HG03139 (cell line): ENCODE measurements around the gene PDE8B.

ENCODE experiments used
- ATAC-seq: cut with Tn5 transposase; IDR thresholded peaks from one replicate; pipeline ENCODE4 v1.9.1; 2021; ENCODE audit not compliant: unreplicated experiment

PDE8B gene

DNA sequence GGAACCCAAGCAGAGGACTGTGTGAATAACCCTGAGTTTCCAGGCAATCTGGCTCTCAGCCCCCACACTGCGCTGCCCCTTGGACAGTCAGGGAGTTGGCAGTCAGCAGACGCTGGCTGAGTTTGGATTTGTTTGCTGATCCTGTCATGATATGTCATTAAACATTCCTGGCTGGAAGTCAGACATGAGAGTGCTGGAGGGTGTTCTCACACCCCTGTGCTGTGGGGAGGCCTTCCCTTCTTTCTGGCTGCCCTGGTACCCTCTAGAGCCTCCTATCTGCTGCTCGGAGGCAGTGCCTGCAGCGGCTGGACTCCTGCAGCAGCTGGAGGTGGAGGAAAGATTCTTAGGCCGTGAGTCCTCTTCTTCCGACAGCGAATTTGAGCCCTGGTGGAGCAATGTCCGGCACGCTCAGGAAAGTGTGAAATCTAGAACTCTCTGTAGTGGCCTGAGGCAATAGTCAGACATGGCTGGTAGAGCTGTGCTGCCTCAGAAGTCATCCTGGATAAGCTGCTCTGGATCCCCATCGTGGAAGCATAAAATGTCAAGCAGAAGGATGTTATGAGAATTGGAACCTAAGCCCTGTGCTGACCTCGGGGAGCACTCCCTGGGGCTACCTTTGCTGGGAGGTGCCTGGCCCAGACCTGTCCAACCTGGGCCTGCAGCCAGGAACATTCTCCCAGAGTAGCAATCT, 72.0 kb downstream of the PDE8B start:
- ATAC-seq = no peak

DNA sequence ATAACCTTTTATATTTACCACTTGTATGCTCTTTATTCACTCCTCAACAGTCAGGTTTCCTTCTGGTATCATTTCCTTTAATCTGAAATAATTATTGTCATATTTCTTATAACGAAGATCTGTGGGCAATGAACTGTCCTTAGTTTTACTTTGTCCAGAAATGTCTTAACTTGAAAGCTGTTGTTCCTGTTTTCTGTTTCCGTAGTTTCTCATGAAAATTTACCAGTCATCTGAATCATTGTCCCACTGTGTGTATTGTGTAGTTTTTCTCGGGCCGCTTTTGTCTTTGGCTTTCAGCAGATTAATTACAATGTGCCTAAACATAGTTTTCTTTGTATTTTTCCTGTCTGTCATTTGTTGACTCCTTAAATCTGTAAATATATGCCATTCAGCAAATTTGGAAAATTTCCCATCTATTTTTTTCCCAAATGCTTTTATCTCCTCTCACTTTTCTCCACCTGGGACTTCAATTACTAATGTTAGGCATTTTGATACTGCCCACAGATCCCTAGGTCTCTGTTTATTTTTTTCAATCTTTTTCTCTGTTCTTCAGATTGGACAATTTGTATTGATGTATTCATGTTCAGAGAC, 74.9 kb downstream of the PDE8B start:
- no peak for ATAC-seq

DNA sequence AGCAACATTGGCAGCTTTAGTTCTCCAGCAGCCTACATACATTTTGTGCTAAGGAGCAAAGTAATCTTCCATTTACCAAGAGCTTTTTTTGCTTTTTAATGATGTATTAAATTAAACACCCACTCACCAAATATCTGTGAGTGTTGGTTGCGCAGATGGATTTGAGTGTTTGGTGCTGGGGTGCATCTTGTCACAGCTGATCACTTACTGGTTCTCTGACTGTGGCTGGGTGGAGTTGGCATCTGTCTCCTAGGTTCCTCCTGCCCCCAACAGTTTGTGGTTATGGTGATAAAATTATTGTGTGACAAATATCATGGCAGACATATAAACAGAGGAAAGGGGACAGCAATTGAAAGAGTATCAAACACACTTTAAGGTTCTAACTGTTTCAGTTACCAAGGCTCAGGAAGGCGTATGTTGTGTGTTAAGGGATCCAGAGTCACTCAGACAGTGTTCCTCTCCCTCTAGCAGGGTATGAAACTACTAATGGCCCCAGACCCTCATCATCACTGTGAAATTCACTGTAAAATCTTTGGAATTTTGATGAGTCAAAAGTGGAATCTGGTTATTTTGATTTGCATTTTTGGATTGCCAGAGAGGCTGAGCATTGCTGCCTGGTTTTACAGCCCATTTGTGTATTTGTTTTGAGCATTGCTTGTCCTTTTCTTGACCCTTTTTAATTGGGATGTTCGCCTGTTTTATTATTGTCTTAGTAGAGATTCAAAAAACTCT, 81.7 kb downstream of the PDE8B start:
- no peak for ATAC-seq

DNA sequence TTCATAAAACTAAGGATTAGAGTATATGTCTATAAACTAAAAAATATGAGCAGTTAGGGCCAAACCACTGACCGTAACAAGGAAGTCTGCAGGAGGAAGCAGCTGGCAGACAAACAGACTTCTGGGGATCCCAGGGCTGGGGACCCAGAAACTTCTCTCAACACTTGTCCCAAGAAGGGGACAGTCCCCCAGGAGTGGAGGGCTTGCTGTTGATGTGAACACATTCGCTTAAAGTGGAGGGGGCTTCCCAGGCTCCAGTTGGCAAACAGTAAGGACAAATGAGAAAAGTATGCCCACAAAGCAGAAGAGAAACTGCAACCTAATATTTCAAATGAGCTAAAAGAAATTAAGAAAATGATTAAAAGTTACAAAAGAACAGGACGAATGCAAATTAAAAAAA, 83.7 kb downstream of the PDE8B start:
- ATAC-seq = no peak

DNA sequence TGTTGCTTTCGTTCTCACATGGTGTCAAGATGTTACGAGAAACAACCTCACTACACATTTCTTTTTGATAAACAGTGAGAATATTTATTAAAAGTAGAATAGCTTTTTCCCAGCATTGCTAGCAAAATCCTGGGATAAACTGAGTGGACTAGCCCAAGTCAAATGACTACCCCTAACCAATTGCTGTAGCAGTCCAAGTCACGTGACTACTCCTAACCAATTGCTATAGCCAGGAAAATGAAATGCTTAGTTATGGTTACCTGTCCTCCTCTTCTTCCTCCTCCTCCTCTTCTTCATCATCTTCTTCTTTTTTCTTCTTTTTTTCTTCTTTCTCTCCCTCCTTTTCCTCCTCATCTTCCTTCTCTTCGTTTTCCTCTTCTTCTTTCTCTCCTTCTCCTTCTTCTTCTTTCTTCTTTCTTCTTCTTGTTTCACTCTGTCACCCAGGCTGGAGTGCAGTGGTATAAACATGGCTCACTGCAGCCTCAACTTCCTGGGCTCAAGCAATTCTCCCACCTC, 85.4 kb downstream of the PDE8B start:
- ATAC-seq = no peak

DNA sequence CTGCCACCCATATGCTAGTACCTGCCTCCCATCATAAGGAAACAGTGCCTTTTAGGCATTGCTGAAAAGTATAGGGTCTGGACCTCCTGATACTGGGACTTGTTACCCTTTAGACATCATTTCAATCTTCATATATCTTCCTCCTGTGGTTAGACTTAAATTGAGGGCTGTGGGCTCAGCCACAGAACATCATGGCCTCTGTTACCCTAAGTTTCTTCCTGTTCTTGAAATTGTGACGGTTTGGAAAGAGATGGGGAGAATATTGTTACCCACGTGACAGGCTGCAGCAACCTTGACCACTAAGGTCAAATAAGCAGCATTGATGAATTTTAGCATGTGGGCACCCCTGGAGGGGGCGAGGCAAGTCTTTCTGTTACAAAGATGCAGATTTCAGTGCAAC, 87.7 kb downstream of the PDE8B start:
- ATAC-seq = no peak

DNA sequence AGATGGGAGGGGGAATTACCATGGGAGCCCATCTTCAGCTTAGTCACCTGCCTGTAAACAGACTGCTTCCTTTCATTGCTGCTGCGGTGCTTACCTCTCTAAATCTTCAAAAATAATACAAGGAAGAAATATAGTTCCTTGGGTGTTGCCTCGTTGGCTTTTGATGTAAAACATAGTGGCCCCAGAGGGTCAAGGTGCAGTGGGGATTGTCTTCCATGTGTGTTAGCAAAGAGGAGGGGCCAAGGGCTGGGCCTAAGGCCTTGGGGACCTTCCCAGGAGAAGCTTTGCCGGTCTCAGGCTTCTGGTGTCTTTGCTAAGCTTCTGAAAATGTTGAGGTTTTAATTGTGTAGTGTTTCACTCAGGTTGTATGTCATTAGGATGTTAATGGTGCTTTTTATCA, 90.0 kb downstream of the PDE8B start:
- ATAC-seq = no peak

DNA sequence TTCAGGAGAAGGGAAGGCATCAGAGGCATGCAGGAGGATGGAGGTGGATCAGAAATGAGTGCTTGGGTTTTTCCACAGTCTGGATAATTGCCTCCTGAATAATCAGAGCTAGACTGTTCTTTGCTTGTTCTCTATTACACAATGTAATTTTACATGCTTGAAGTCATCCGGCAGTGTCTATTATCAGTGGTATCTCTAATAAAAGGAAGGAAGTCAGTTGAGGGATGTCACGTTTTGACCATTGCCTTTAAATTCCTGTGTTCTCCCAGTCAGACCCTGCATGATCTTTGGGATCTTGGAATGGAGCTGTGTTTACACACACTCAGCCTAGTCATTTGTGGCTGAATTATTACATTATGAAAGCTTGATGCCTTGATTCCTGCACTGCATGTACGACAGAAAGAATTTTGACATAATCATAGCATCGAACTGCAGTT, 91.0 kb downstream of the PDE8B start:
- no peak for ATAC-seq

DNA sequence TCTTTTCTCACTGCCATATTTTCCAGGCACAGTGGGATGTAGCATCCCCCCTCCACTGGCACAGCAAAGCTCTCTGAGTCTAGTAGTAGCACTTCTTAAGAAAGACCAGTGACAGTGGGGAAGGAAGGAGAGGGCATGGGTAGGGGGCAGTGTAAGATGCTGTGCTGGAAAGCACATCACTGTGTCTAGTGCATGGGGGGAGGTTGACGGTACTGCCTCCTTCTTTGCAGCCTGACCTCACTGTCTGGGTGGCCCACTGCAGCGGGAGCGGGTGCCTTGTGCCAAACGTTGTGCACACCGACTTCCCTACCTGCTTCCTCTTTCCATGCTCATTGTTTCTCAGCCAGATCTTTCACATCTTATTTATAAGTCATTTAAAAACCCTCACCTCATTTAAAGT, 91.8 kb downstream of the PDE8B start:
- no peak for ATAC-seq

DNA sequence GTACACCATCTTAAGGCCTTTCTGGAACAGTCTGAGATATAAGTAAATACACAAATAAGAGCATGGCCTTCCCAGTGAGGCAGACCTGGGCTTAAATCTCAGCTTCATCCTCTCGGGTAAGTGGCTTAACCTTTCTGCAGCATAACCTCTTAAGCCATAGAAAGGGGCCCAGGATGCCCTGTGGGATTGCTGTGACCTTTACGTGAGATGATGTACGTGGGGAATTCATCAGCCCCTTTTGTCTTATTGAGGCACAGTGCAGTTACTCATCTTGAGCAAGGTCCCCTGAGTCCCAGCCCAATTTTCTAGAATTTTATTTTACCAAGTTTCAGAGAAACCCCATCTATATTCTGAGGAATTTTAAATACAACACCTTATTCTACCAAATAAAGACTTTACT, 92.2 kb downstream of the PDE8B start:
- no peak for ATAC-seq

DNA sequence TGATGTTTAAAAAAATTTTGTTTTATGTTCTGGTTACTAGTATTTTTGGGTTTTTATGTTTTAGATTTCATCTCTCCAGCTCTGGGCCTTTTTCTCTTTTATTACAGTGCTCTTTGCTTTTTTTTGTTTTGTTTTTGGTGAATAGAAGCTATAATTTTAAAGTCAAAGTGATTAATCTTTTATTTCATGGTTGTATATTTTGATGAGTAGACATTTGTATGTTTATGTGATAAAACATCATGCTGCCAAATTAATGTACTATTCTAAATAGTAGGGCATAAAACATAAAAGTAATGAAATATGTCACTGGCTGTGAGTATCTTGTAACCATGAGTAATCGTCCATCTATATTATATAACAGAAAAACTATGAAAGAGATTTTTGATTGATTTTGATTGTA, 93.9 kb downstream of the PDE8B start:
- ATAC-seq = no peak

DNA sequence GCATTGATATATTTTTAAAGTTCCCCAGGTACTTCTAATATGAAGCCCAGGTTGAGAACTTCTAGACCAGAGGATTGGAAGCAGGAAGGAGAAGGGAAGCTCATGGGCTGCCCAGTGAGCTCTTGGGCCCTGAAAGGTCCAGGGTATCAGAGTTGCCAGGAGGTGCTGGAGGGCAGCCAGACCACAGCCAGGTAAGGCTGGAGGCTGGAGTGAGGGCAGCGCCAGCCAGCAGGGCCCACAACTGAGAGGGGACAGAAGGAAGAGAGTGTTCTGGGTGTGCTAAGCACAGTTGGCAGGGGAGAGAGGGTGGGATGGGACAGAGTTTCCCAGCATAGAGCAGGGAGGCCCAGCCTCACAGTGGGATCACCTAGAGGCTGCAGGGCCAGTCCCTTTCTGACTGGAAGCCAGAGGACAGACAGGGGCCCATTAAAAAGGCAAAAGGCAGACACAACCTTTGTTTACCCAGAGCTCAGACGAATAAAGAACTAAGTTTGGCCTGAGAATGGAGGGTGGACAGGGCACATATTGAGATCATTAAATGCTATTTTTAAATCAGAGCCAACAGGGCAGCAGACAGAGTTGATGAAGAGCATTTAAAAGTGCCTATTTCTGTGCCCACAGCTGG, 94.9 kb downstream of the PDE8B start:
- ATAC-seq = no peak

DNA sequence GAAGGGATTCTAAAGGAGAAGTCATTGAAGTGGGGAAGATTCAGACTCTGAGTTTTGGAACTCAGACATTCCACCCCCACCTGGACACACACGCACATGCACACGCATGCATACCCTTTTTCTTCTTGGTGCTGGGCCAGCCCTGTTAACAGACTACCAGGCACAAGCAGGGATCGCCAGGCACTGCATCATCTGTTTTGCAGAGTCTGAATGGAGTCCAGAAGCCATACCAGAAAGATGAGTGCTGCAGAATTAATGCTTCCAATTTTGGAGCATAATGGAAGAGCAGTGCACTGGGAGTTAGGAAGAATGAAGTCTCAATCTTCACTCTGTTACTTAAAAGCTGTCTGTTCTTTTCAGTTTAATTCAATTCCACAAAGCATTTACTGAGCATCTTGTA, 95.5 kb downstream of the PDE8B start:
- no peak for ATAC-seq

DNA sequence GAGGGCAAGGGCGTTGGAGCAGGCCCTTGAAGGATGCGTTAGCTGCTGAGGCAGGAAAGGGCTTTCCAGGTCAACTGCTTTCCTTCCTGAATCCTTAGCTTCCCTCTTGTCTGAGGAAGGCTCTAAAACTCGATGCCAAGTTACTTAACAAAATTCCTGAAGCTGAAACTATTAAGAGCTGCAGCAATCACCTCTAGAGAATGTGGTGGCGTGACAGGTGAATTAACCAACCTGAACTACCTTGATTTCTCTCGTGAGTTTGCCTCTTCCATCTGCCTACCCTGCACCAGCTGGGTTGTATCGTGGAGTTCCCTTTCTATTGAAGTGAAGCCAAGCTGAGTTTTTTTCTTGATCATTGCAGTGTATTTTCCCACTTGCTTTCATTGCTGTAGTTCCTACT, 96.1 kb downstream of the PDE8B start:
- ATAC-seq = no peak

DNA sequence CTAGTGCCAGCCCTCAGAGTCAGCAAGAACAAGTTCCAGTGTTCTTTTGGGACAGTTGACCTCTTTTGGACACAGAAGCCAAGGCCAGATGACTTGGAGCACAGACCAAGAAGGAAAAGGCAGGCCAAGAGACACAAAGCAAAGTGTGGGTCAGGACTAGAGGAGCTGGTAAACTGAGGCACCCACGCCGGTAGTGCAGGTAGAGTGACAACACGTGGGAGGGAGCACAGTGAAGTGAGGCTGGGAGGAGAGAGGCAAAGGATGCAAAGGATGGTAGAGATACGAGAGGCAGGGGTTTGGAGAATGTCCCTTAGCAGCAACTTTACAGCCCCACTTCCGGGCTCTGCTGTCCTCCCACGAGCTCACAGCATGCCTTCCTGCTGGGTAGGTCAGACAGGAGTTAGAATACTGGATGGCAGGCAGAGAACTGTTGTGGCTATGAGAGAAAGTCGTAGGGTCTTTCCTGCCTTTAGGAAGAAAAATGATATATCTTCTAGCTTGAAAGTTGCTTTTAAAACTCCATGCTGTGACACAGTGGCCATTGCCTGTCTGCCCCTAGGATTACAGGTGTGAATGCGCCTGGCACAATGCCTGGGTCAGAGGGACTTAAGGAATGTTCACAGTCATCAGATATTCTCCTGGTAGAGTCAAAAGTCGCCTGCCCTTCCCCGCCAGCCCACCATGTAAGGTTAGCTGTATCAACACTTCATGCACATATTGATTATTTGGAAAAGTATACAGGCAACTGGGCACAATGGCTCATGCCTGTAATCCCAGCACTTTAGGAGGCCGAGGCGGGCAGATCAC, 97.9 kb downstream of the PDE8B start:
- ATAC-seq = no peak

DNA sequence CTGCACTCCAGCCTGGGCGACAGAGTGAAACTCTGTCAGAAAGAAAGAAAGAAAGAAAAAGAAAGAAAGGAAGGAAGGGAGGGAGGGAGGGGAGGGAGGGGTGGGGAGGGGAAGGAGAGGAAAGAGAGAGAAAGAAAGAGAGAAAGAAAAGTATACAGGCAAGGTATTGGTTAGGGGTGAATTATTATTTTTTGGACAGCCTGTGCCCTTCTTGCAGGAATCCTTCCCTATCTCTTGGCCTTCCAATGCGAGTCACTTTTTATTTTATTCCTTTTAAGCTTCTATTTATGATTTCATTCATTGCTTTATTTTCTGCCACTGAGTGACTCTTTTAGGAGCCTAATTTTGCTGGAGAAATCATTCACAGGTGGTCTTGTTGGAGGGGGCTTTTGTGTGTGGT, 98.7 kb downstream of the PDE8B start:
- ATAC-seq = no peak

DNA sequence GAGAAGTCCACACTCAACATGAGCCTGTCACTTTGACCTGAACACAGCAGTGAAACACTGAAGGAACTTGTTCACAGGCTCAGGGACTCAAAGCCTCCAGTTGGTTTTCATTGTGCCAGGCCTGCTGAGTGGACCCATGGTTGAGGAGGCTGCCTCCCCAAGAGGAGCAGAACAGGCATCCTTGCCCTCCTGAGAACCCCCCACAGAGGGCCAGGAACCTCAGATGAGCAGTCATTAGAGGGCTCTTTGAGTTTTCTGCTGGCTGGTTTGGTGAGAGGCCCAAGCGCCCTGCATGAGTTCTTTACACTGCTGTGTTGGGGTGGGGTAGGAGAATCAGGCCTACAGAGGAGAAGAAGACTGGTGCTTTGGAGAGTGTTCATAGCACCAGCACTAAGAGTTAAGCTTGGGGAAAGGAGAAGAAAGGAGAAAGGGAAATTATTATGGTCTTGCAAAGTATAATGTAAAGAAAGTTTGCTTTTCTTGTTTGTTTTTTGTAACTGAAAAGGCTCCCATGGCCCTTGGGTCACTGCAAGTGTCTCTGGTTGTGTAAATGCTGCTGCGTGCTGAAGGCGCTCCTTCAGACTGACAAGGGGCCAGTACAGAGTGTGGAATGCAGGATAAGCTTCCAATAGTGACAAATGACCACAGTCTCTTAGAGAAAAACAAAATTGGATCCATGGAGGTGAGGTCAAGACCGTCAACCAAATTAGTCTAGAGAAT, 100.2 kb downstream of the PDE8B start:
- ATAC-seq = no peak

DNA sequence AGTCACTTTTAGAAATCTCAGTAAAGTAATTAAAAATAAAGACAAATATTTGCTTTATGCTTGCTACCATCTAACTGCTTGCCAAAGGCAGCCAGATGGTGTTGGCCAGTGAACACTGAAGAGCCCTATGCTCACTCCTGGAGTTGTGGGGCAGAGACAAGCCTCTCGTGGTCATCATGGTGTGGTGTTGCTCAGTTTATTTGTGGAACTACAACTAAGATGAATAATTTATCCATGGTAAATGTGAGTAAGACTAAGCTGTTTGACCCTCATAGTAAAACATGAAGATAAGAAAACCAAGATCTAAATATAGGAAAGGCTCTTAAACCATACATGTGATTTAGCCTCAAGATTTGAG, 100.7 kb downstream of the PDE8B start:
- ATAC-seq = no peak

DNA sequence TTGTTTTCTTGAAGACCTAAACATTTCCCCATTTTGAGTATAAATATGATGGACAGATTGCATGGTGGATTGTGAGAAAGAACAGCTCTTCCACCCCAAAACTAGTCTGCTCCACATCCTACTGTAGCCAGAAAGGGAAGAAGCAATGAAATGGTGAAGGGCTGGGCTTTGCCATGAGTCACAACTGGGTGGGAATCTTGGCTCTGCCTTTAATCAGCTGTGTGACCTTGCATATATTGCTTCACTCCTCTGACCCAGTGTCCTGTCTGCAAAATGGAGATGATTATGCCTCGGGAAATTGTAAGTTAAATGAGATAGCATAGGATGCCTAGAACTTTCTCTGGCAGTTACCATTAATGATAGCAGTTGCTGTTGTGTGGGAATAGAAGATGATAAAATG, 101.9 kb downstream of the PDE8B start:
- no peak for ATAC-seq

DNA sequence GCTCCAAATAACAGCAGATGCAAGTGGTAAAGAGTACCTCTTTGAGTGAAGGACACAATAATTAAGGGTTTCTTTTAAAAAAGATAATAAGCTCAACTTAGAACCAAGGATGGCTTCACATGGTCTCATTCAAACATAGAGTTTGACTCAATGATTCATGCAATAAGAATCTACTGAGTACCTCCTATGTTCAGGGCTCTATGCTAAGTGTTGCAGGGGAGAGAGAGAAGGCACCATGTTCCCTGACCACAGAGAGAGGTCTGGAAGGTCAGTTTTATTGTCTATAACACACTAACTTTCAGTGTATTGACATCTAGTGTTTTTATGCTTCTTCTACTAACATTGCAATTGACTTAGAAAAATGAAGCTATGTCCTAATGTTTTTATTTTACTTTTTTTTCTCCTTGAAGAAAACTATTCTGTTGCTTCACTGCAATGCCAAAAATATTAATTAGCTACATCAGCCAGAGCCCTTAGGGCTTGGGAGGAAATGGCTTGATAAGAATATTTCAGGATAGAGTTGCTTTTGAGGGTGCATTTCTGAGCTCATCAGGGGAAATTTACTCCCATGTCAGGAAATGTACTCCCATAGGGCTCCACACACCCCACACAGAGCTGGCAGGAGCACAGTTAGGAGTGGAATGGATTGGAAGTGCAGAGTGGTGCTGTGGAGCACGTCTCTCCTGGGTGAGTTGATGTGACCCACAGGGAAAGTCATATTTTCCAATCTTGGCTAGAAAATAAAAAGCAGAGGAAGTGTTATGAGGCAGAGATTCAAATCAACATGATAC, 106.6 kb downstream of the PDE8B start:
- ATAC-seq = no peak
